ENCODE data around the gene BEST4.

Gene BEST4

DNA sequence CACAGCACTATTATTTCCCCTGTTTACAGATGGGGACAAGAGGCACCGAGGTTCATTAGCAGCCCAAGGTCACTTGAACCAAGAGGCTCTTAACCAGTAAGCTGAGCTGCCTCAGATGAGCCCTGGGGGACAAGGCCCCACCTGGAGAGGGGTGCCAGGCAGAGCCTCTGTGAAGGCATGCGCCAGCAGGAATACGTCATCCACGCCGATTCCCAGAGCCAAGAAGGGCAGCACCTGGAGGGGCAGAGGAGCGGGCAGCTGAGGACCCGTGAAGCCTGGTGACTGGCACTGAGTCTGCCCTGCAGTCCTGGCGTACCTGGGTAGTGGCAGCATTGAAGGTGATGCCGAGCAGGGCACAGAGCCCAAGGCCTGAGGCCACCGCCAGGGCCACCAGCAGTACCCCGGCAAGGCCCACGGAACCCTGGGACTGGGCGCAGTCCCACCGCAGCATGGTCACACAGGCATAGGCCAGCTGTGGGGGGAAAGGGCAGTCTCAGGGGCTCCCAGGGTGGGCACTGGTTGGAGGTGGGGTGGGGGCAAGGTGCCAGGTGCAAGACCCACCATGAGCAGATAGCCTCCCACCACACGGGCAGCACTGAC is 41.0 kb upstream of the BEST4 start:
- no peaks in the 10 kb centered on the region for H3K9me2 ChIP-seq (replicated peaks; ENCODE audit: insufficient read depth, low read length)
- H3K9ac ChIP-seq (ENCODE audit: low read length), result no peak overlapping the region
- H3F3A ChIP-seq (ENCODE audit: insufficient read depth), result no peaks in the 10 kb centered on the region
- H3K27ac ChIP-seq (ENCODE audit: low read depth, low read length), result no peak overlapping the region
- H3K4me3 ChIP-seq (ENCODE audit: insufficient read depth, low read length, poor library complexity, severe bottlenecking), result no peak overlapping the region
- H3K9me3 ChIP-seq (ENCODE audit: insufficient read depth, low read length), result no peaks in the 10 kb centered on the region
- no peak overlapping the region for H3K4me2 ChIP-seq (ENCODE audit: low read depth, low read length, poor library complexity, severe bottlenecking)
- H3K27me3 ChIP-seq (ENCODE audit: low read length), result no peaks in the 10 kb centered on the region
- TF ChIP-seq, protein P1, sequence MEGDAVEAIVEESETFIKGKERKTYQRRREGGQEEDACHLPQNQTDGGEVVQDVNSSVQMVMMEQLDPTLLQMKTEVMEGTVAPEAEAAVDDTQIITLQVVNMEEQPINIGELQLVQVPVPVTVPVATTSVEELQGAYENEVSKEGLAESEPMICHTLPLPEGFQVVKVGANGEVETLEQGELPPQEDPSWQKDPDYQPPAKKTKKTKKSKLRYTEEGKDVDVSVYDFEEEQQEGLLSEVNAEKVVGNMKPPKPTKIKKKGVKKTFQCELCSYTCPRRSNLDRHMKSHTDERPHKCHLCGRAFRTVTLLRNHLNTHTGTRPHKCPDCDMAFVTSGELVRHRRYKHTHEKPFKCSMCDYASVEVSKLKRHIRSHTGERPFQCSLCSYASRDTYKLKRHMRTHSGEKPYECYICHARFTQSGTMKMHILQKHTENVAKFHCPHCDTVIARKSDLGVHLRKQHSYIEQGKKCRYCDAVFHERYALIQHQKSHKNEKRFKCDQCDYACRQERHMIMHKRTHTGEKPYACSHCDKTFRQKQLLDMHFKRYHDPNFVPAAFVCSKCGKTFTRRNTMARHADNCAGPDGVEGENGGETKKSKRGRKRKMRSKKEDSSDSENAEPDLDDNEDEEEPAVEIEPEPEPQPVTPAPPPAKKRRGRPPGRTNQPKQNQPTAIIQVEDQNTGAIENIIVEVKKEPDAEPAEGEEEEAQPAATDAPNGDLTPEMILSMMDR (IDR thresholded peaks at IDR 0.05; ENCODE audit: insufficient read depth, low read length, poor library complexity, severe bottlenecking), result no peak
- no peak for TF ChIP-seq EZH2phosphoT487 (conservative IDR thresholded peaks at IDR 0.05; ENCODE audit: low read length)
- H3K36me3 ChIP-seq (ENCODE audit: low read length), result no peaks in the 10 kb centered on the region
- no peak overlapping the region for H2AFZ ChIP-seq (ENCODE audit: low read depth, low read length, severe bottlenecking)
- H4K20me1 ChIP-seq (ENCODE audit: low read depth, low read length), result no peaks in the 10 kb centered on the region
- H3K79me2 ChIP-seq (ENCODE audit: insufficient read depth, low read length), result no peaks in the 10 kb centered on the region

GRCh38 chr1:44828003-44828651 is 40.2 kb upstream of the BEST4 start:
- Histone ChIP-seq H4K20me1 (ENCODE audit: low read depth, low read length) (no peaks in the 10 kb centered on the region), H3K9me2 (replicated peaks; ENCODE audit: insufficient read depth, low read length) (no peaks in the 10 kb centered on the region), H3F3A (ENCODE audit: insufficient read depth) (no peaks in the 10 kb centered on the region), H3K4me2 (ENCODE audit: low read depth, low read length, poor library complexity, severe bottlenecking) (no peak overlapping the region), H3K27me3 (ENCODE audit: low read length) (no peaks in the 10 kb centered on the region), H3K36me3 (ENCODE audit: low read length) (no peaks in the 10 kb centered on the region), H3K27ac (ENCODE audit: low read depth, low read length) (no peak overlapping the region), H3K79me2 (ENCODE audit: insufficient read depth, low read length) (no peaks in the 10 kb centered on the region), H2AFZ (ENCODE audit: low read depth, low read length, severe bottlenecking) (no peak overlapping the region), H3K9ac (ENCODE audit: low read length) (no peak overlapping the region), H3K9me3 (ENCODE audit: insufficient read depth, low read length) (no peaks in the 10 kb centered on the region), H3K4me3 (ENCODE audit: insufficient read depth, low read length, poor library complexity, severe bottlenecking) (no peak overlapping the region)
- no peak for TF ChIP-seq EZH2phosphoT487 (conservative IDR thresholded peaks at IDR 0.05; ENCODE audit: low read length)
- TF ChIP-seq, protein P1 (IDR thresholded peaks at IDR 0.05; ENCODE audit: insufficient read depth, low read length, poor library complexity, severe bottlenecking), result no peak

DNA sequence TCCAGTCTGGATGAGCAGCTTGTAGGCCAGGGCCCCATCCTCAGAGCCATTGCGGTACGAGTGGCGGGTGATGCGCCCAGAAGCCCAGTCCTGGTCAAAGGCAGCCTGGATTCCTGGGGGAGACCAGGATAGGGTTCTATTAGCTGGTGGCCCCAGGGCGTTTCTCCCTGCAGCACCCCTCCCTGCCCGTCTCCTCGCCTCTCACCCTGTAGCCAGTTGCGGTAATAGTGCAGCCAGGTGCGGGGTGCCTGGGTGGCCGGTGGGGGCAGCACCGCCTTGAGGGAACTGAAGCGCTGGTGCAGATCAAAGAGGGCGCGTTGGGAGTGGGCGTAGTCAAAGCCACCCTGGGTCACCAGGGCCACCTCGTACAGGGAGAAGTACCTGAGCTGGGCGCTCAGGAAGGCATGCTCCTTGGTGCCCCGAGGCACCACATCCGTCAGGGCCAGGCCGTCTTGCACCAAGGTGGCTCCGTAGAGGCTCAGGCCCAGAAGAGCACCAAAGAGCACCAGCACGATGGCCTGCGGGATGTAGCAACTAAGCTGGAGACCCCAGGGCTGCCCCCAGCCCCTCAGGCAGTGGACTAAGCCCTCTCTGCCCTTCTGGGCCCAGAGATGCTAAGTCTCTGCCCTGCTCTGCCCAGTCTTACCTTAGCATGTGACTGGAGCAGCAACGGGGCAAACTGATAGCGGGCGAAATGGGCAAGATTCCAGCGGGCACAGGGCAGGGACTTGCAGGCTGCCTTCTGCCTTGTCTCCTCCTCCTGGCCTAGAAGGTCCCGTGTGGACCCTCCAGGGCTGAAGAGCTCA is 39.4 kb upstream of the BEST4 start:
- Histone ChIP-seq H3K36me3 (ENCODE audit: low read length) (no peaks in the 10 kb centered on the region), H3F3A (ENCODE audit: insufficient read depth) (no peaks in the 10 kb centered on the region), H2AFZ (ENCODE audit: low read depth, low read length, severe bottlenecking) (no peak overlapping the region), H3K9me3 (ENCODE audit: insufficient read depth, low read length) (no peaks in the 10 kb centered on the region), H3K4me3 (ENCODE audit: insufficient read depth, low read length, poor library complexity, severe bottlenecking) (no peak overlapping the region), H3K4me2 (ENCODE audit: low read depth, low read length, poor library complexity, severe bottlenecking) (no peak overlapping the region), H3K9me2 (replicated peaks; ENCODE audit: insufficient read depth, low read length) (no peaks in the 10 kb centered on the region), H3K79me2 (ENCODE audit: insufficient read depth, low read length) (no peaks in the 10 kb centered on the region), H4K20me1 (ENCODE audit: low read depth, low read length) (no peaks in the 10 kb centered on the region), H3K9ac (ENCODE audit: low read length) (no peak overlapping the region), H3K27me3 (ENCODE audit: low read length) (no peaks in the 10 kb centered on the region), H3K27ac (ENCODE audit: low read depth, low read length) (no peak overlapping the region)
- TF ChIP-seq EZH2phosphoT487 (conservative IDR thresholded peaks at IDR 0.05; ENCODE audit: low read length), result no peak
- TF ChIP-seq, protein P1 (IDR thresholded peaks at IDR 0.05; ENCODE audit: insufficient read depth, low read length, poor library complexity, severe bottlenecking), result no peak

All from SU-DHL-6 (cell line).